ENCODE data around the gene CCDC9.

GRCh38 chr19:47260476-47260875 is 4.2 kb downstream of the CCDC9 start:
- TF ChIP-seq POLR2AphosphoS5 (IDR thresholded peaks at IDR 0.05) (no peak), CTCF (IDR thresholded peaks at IDR 0.05) (no peak), POLR2A (IDR thresholded peaks at IDR 0.05) (no peak), EP300 (IDR thresholded peaks at IDR 0.05) (no peak)

Measured in sigmoid colon (tissue), 4 donors.